ENCODE measurements around the gene DET1. TPM values are rescaled to one million over a fixed set of nuclear protein-coding genes. Genes with fewer than 3 reads are reported as not detected.

Gene DET1
- total and polyA plus RNA-seq, 11 donors: 3.2 to 12.4 (median 7.2) TPM

DNA sequence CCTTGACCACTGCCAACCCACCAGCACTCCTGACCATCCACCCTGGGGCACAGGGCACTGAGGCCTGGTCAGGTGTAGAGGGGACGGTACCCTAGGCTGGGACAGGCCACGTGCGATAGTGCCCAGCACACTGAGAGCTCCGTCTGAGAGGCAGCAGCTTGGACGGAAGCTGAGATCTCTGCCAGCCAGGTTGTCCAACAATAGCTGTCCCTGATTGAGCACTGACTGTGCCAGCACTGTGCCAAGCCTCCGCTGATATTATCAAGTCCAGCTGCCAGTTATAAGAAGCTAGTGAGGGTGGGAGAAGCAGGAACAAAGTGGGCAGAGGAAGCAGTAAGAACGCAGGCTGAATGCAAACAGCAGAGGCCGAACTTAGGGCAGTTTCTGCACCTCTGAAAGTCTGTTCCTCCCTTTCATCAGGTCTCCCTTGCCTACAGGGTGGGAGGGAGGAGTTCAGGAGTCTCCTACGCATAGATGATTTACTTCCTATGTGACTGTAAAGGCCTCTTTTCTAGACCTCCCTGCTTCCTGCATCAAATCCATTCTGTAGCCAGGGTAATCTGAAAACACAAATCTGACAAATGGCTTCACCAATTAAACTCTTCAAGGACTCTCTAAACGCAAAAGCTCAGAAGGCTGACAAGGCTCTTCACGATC is 49.2 kb downstream of the DET1 start:
- H3K27ac ChIP-seq: peak overlapping the region; percentile 24 to 83 (median 58)
- ATAC-seq: peak; percentile 87 to 95 (median 92)
- no peak for TF ChIP-seq POLR2A (IDR thresholded peaks at IDR 0.05)
- TF ChIP-seq, protein P1, sequence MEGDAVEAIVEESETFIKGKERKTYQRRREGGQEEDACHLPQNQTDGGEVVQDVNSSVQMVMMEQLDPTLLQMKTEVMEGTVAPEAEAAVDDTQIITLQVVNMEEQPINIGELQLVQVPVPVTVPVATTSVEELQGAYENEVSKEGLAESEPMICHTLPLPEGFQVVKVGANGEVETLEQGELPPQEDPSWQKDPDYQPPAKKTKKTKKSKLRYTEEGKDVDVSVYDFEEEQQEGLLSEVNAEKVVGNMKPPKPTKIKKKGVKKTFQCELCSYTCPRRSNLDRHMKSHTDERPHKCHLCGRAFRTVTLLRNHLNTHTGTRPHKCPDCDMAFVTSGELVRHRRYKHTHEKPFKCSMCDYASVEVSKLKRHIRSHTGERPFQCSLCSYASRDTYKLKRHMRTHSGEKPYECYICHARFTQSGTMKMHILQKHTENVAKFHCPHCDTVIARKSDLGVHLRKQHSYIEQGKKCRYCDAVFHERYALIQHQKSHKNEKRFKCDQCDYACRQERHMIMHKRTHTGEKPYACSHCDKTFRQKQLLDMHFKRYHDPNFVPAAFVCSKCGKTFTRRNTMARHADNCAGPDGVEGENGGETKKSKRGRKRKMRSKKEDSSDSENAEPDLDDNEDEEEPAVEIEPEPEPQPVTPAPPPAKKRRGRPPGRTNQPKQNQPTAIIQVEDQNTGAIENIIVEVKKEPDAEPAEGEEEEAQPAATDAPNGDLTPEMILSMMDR (IDR thresholded peaks at IDR 0.05): no peak
- intact Hi-C loops (cut with DNase I): loop anchor here in 4 of 10 donors (1.0 to 5.0 kb wide), 4 partner anchors 35 to 75 kb away; partner anchors contain the start of gene DET1 (in 1 of the 4)
- H3K36me3 ChIP-seq: peaks cover 0 to 7% (median 2%) of the 10 kb centered on the region in 9 donors
- WGBS, 4 donors: 52 to 63% (median 55%) methylated on average over 11 of the region's 11 CpGs
- peaks cover 0 to 39% (median 9%) of the 10 kb centered on the region in 12 donors for H3K4me1 ChIP-seq
- H3K9me3 ChIP-seq: no peaks in the 10 kb centered on the region
- H3K4me3 ChIP-seq: no peak overlapping the region
- H3K27me3 ChIP-seq: no peaks in the 10 kb centered on the region
- peak in 4 of 5 donors; percentile 45 to 85 (median 68) for DNase-seq

DNA sequence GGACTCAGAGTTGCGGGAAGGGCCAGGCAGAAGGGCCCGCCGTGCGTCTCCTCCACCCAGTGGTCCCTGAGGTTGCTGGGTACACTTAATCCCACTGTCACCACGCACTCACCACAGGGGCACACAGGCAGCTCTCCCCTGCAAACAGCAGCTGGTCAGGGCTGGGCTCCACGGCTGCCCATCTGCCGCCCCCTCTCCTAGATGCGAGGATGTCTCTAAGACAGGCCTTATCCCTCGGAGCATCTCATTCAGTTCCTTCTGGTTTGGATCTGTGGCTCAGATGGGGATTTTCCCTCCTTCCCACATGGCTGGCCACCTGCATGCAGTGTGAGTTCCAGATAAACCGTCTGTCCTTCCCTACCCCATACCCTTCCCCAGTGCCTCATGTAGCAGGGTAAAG is 52.6 kb downstream of the DET1 start:
- no peaks in the 10 kb centered on the region for H3K27me3 ChIP-seq
- peaks cover 0 to 7% (median 0%) of the 10 kb centered on the region in 9 donors for H3K36me3 ChIP-seq
- DNase-seq (peak in 1 of 5 donors; percentile 13), ATAC-seq (no peak)
- intact Hi-C loops (cut with DNase I): no loop called here
- TF ChIP-seq, protein P1 (IDR thresholded peaks at IDR 0.05): no peak
- TF ChIP-seq POLR2A (IDR thresholded peaks at IDR 0.05): no peak
- no peak overlapping the region for H3K4me3 ChIP-seq
- WGBS, 4 donors: 84 to 91% (median 87%) methylated on average over 6 to 10 of the region's 10 CpGs
- no peak overlapping the region for H3K27ac ChIP-seq
- H3K4me1 ChIP-seq: peaks cover 0 to 32% (median 7%) of the 10 kb centered on the region in 12 donors
- no peaks in the 10 kb centered on the region for H3K9me3 ChIP-seq

DNA sequence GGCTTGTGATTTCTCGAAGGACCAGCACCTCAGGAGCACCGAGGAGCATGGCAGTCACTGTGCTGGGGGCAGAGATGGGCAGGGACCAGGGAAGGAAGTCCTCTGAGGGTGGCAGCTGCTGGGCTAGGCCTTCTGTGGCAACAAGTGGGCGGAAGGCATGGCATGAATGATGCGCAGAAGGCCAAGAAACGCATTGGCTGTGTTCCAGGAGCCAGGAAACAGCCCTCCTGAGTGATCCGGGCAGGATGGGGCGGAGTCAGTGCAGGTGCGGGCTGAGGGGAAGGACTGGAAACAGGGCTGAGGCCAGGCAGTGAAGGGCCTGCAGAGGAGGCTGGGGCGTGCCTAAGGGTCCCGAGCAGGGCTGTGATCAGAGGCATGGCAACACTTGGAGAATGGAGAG is 55.3 kb downstream of the DET1 start:
- intact Hi-C loops (cut with DNase I): no loop called here
- no peak for TF ChIP-seq POLR2A (IDR thresholded peaks at IDR 0.05)
- TF ChIP-seq, protein P1 (IDR thresholded peaks at IDR 0.05): no peak
- 66 to 76% (median 74%) methylated on average over 10 of the region's 10 CpGs for WGBS, 4 donors

DNA sequence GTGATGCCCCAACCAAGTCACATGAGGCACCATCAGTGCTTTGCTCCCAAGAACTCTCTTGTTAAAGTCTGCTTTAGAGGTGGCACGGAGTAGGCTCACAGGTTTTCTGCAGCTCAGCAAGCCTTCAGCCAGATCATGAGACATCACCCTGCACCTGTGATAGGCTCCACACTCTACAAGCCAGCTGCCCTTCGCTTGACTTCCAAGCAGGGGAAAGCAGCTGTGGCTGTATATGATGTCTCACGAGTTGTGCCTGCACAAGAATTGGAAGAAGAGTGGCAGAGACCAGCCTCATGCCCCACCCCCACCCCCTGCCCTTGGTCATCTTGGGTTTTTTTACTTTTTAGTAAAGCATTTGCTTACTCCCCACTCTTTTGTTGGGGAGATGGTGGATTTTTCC is 56.4 kb downstream of the DET1 start:
- ATAC-seq (no peak), DNase-seq (no peak)
- intact Hi-C loops (cut with DNase I): no loop called here
- no peaks in the 10 kb centered on the region for H3K27me3 ChIP-seq
- no peaks in the 10 kb centered on the region for H3K4me1 ChIP-seq
- peaks cover 0 to 7% (median 0%) of the 10 kb centered on the region in 9 donors for H3K36me3 ChIP-seq
- TF ChIP-seq, protein P1 (IDR thresholded peaks at IDR 0.05): no peak
- TF ChIP-seq POLR2A (IDR thresholded peaks at IDR 0.05): no peak
- no peak overlapping the region for H3K27ac ChIP-seq
- no peak overlapping the region for H3K4me3 ChIP-seq
- WGBS, 4 donors: 82 to 96% (median 90%) methylated on average over 3 of the region's 3 CpGs
- H3K9me3 ChIP-seq: no peaks in the 10 kb centered on the region

More for the DNA sequence above, 55.3 kb downstream of the DET1 start:
- ATAC-seq (no peak), DNase-seq (no peak)
- peaks cover 0 to 9% (median 0%) of the 10 kb centered on the region in 12 donors for H3K4me1 ChIP-seq
- H3K27ac ChIP-seq: no peak overlapping the region
- no peaks in the 10 kb centered on the region for H3K27me3 ChIP-seq
- peaks cover 0 to 7% (median 0%) of the 10 kb centered on the region in 9 donors for H3K36me3 ChIP-seq
- H3K4me3 ChIP-seq: no peak overlapping the region
- no peaks in the 10 kb centered on the region for H3K9me3 ChIP-seq

Data from heart left ventricle (tissue), 16 donors.